Endometrial microvascular endothelial cells (primary cell): ENCODE results near the gene CTPS2. TPM values are rescaled to one million over a fixed set of nuclear protein-coding genes. Genes with fewer than 3 reads are reported as not detected.
"Not testable (repeated sequence)": the region's sequence is repeated elsewhere in the genome, so short reads cannot be mapped to it uniquely, and the experiment has no call there.

Experiments used
- in situ Hi-C: cut with HindIII; loops from 2 replicates; pipeline ENCODE4 v1.10.0; 2017; ENCODE audit warnings: low sequenced_read_pairs, low pct_unique_long_range_greater_than_20kb; ENCODE audit errors: inconsistent ontology term
- total RNA-seq: library from RNA; depleted of rRNA; stranded (reverse); fragments of >200 nt; gene quantifications from one replicate; pipeline ENCODE4 v1.2.3, GENCODE V29; 2015; ENCODE audit errors: inconsistent ontology term

Gene CTPS2
- total RNA-seq, 1 donor from 2014 or later = 10.2 TPM

DNA sequence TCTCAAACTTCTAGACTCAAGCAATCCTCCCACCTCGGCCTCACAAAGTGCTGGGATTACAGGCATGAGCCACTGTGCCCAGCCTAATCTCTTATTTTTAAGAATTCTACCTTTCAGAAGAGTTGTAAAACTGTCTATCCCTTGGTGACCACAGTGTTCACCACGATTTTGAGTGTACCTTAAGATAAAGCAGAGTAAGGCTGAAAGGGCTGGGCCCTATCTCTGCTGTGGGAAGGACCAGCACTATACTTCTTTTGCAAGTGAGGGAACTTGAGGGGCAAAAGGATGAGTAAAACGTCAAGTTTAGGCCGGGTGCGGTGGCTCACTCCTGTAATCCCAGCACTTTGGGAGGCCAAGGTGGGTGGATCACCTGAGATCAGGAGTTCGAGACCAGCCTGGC is 4.0 kb upstream of the CTPS2 start:
- in situ Hi-C loops = not testable (repeated sequence)

DNA sequence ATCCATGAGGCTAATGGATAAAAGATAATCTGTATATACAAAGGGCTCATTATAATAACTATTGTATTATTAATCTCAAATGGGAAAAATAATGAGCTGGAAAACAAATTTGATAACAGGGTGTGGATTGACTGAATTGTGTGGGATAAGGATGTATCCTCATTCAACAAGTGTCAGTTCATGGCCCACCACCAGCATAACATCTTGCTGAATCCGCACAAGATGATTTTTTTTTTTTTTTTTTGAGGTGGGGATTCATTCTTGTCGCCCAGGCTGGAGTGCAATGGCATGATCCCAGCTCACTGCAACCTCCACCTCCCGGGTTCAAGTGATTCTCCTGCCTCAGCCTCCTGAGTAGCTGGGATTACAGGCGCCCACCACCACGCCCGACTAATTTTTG is 3.2 kb upstream of the CTPS2 start:
- in situ Hi-C loops = not testable (repeated sequence)

DNA sequence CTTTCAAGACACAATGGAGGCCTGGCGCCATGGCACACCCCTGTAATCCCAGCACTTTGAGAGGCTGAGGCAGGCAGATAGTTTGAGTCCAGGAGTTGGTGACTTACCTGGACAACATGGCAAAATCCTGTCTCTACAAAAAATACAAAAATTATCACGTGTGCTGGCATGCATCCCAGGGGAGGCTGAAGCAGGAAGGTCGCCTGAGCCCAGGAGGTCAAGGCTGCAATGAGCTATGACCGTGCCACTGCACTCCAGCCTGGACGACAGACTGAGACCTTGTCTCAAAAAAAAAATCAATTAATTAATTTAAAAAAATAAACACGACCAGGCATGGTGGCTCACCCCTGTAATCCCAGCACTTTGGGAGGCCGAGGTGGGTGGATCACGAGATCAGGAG is 2.0 kb upstream of the CTPS2 start:
- in situ Hi-C loops = no loop called here

DNA sequence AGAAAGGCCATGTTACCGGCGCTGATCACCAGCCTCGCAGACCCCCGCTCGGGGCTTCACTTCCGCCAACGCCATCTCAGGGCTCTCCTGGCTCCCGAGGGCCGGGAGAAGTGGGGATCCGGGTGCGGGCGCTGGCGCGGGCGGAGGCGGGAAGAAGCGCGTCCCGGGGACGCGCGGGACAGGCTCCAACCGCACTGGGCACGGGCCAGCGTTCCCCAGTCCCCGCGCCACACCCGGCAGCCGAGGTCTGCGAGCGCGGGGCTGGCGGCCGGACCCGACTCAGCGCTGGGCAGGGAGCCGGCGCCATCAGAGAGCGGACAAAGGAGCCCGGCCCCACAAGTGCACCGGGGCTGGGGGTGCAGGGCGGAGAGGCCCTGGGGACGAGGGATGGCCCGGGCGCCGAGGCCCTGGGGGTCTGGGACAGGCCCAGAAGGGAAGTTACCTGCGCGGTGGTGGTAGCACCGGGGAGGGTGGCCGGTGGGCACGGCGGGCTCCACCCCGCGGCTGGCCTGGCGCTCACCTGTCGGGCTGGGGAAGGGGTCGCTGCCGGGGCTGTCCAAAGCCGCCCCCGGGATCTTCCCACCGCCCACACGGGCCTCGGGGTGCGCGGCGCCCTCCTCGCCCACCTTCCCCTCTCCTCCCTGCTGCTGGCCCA is 449 bp downstream of the CTPS2 start:
- in situ Hi-C loops = no loop called here

DNA sequence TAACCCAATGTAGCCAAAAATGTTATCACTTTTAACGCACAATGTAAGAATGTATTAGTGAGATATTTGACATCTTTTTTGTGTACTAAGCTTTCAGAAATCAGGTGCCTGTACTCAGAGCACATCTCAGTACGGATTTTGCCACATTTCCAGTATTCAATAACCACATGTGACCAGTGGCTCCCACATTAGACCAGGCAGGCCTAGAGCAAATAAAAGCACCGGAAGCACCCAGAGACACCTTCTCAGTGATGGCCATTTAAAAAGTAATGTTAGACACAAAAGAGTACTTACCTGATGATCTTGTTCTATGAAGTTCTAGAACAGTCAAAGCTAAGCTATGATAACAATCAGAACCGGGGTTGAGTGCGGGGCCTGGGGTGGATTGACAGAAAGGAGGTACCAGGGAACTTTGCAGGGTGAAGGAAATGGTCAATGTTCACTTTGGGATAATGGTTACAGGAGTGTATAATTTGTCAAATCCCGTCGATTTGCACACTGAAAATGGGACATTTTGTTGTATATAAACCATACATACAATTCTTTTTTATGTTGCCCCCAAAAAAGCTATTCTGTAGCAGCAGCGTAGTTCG is 1.2 kb downstream of the CTPS2 start:
- in situ Hi-C loops = no loop called here

DNA sequence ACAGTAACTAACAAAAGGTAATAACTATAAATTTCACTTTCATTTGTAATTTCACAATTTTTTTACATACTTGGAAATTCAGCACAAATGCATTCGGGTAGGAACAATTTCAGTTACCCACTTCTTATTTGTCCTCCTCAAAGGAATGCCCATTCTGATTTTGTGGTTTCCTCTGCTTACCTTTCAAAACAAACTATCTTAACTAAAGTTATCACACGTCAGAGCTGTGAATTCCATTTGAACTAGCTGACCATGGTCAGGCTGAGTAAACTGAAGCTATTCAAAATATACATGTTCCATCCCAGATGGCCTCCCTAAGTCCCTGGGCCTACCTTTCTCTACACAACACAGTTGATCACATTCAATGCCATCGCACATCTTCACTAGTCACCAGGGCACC is 4.5 kb downstream of the CTPS2 start:
- in situ Hi-C loops = no loop called here

DNA sequence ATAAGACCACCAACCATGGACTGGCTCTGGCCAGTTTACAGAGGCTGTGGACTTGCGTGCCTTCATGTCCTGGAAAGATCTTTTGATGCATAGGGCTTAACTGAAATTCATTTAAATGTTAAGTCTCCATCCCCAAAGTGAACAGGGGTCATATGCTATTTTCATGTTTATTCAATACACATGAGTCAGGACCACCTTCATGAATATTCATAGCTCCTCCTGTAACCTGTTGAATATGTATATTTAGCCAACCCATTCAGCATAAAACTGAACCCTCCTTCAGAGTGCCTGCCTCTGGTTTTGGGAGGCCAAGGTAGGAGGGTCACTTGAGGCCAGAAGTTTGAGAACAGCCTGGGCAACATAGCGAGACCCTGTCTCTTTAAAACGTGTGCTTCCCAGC is 7.1 kb downstream of the CTPS2 start:
- in situ Hi-C loops = no loop called here

DNA sequence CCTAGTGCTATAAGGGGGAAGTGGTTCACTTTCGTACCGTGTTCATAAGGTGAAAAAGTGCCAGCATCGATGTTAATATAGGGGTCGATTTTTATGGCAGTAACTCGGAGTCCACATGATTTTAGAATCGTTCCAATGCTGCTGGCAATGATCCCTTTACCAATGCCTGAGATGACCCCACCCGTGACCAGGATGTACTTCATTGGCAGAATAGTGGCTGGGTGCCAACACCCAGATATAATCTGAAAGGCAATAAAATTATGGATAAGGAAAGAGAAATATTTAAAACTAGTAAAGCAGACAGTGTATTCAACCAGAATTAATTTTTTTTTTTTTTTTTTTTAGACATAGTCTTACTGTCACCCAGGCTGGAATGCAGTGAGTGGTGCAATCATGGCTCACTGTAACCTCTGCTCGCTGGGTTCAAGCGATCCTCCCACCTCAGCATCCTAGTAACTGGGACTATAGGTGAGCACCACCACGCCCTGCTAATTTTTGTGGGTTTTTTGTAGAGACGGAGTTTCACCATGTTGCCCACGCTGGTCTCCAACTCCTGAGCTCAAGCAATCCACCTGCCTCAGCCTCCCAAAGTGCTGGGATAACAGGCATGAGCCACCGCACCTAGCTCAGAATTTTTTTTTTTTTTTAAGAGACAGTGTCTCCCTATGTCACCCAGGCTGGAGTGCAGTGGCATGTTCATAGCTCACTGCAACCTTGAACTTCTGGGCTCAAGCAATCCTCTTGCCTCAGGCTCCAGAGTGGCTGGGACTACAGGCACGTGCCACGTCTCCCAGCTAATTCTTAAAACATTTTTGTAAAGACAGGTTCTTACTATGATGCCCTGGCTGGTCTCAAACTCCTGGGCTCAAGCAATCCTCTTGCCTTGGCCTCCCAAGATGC is 9.5 kb downstream of the CTPS2 start:
- in situ Hi-C loops = no loop called here

DNA sequence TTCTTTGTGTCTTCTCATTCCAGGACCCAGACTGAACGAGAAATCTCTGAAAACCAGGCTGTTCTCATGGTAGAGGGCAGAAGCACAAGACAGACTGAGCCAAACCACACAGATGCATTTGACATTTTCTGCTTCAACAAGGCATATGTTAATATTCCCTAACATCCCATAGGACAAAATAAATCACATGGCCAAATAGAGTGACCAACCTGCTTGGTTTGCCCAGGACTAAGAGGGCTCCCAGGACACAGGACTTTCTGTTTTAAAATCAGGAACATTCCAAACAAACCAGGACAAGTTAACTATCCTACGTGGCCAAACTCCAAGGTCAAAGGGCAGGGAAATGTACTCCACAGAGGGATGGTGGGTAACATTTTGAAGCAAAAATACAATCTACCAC is 11.7 kb downstream of the CTPS2 start:
- in situ Hi-C loops = no loop called here

DNA sequence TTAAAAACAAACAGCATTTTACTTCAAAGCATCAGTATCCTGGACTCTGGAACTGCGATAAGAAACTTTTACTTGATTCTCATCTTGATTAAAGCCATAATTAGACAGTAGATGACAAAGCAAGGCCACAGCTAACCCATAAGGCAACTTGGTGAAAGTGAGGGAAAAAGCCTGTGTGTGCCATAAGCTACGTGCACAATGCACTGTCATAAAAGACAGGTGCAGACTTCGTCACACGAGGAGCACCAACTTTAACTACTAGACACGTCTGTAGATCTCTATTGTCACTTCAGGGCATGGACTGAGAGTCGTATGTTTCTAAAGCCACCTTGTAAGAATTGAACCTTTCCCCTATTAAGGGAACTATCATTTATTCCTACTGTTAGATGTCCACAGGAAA is 13.1 kb downstream of the CTPS2 start:
- in situ Hi-C loops = no loop called here

DNA sequence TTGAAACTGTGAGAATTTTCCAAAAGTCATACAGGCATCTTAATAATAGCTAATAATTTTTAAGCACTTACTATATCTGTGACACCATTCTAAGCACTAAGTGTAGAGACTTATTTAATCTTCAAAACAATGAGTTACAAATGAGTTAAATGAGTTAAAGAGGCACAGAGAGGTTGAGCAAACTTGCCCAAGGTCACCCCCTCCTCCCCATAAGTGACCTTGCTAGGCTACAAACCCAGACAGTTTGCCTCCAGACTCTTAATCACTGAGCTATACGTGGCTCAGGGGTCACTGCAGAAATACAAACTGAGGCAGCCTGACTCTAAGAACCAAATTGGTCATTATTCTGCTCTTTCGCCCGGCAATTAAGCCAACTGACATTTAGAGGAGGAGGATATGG is 15.5 kb downstream of the CTPS2 start:
- in situ Hi-C loops = no loop called here

DNA sequence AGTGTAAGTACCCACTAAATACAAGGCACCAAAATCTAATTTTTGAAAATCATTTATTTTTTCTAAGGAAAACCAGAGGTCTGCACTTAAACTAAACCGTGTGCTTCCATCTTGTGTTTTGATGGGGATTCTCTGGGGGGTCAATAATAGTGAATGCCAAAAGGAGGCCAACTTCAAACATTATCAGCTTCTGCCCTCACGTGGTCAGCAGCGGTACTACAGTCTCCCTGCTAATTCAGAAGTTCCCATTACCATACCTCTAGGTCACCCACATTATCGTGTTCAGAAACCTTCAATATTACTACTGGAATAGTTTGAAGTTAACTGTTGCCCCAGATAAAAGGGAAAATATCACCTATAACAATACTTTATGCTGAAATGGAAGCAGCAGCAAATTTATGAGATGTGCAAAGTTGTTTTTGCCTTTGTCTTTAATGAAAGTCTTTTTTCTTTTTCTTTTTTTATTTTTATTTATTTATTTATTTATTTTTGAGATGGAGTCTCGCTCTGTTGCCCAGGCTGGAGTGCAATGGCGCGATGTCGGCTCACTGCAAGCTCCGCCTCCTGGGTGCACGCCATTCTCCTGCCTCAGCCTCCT is 17.3 kb downstream of the CTPS2 start:
- in situ Hi-C loops = no loop called here

DNA sequence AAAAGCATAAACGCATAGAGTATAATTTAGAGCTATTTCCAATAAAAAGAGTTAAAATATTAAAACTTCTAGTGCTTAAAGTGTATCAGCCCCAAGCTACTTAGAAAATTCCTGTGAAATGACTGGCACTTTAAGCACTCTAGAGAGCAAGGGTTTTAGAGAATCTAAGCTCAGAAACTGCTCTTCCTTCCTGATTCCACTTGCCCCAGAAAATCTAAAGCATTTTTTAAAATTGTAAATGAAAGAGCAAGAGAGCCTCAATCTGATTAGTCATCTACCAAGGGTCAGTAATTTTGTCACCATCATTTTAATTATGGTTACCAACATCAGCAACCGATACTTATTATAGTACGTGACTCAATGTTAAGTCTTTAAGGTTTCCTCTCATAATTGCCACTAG is 25.0 kb downstream of the CTPS2 start:
- in situ Hi-C loops = no loop called here

DNA sequence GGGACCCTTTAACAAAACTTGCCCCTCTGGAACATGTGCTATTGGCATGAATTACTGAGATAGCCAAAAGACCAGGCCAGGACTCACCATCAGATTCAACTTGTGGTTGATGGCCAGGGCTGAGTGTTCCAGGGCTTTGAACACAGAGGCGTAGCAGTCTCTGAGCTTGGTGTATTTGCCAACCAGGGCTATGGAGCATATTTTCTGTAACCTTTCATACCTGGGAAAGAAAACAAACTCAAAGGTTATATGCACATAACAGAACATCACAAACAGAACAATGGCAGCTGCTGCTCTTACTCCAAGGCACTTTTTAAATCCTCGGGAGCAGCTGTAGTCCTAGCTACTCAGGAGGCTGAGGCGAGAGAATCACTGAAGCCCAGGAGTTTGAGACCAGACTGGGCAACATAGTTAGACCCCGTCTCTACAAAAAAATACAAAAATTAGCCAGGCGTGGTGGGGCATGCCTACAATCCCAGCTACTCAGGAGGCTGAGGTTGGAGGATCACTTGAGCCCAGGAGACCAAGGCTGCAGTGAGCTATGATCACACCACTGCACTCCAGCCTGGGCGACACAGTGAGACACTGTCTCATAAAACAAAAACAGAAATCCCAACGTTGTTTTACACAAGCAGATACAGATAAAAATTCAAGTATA is 29.3 kb downstream of the CTPS2 start:
- in situ Hi-C loops = no loop called here

DNA sequence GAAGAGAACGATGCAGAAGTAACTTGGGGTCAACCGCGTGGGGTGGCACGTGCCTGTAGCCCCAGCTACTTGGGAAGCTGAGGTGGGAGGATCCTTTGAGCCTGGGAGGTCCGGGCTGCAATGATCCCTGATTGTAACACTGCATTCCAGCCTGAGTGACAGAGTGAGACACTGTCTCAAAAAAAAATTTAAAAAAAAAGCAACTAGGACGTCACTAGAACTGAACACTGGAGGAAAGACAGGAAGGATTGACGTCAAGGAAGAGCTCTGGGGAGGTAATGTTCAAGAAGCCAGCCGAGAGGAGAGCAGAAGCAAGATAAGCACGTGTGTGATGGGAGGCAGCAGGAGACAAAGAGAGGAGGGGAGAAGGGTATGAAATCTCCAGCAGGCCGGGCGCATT is 33.8 kb downstream of the CTPS2 start:
- in situ Hi-C loops = no loop called here

DNA sequence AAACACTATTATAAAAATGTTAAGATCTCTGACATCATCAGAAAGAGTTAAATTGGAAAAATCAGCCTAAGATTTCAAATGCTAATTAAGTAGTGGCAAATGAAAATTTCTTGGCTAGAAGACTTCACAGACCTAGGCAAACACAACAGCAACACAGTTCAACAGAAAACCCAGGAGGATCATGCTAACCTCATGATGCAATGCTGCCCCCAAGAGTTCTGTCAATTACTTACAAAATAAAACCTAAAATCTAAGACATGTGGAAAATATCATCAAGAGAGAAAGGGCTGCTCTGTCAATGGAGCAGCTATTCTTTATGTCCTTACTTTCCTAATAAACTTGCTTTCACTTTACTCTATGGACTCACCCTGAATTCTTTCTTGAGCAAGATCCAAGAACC is 41.5 kb downstream of the CTPS2 start:
- in situ Hi-C loops = no loop called here

DNA sequence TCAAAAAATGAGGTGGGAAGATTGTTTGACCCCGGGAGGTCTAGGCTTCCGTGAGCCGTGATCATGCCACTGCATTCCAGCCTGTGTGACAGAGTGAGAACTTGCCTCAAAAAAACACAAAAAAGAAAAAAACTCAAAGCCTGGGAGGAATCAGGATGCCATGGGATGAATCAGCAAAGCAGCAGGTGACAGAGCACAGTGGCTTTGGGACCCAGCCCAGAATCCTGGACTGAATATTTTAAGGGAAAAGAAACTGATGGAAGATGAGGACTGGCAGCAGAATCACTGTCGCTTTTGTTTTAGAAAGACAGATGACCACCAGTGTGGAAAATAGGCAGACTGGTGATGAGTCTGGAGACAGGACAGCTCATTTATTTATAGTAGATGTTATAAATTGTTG is 45.9 kb downstream of the CTPS2 start:
- in situ Hi-C loops = no loop called here

DNA sequence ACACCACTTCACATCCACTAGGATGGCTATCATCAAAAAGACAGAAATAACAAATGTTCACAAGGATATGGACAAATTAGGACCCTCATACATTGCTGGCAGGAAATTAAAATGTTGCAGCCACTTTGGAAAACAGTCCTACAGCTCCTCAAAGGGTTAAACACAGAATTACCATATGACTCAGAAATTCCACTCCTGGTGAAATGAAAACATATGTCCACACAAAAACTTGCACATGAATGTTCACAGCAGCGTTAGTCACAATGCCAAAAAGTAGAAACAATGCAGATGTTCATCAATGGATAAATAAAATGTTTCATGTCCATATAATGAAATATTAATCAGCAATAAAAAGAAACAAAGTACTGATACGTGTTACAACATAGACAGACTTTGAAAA is 47.4 kb downstream of the CTPS2 start:
- in situ Hi-C loops = no loop called here

DNA sequence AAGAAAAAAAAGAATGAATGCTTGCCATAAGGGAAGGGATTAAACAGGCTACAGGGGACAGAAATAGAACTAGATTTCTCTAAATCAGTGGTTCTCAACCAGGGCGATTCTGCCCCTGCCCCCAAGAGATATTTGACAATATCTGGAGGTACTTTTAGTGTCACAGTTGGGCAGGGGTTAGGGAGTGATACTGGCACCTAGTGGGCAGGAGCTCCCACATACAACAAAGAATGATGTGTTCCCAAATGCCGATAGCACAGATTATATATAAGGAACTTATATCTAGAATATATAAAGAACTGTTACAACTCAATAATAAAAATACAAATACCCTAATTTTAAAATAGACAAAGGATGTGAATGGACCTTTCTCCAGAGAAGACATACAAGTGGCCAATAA is 47.8 kb downstream of the CTPS2 start:
- in situ Hi-C loops = no loop called here
